Neuronal stem cell (in vitro differentiated cells): Measurements from ENCODE around the gene GKN1.

Experiments used
- DNase-seq: peaks from one replicate; pipeline ENCODE4 v3.0.0-alpha.2; 2013; ENCODE audit warnings: low spot score
- H2AFZ ChIP-seq: one replicate; pipeline ENCODE4 v1.6.1; 2013; ENCODE audit warnings: mild to moderate bottlenecking, low read length, inconsistent platforms
- H2AK5ac ChIP-seq: 2 replicates; pipeline ENCODE4 v1.6.1; 2013; ENCODE audit warnings: low read depth, mild to moderate bottlenecking, inconsistent platforms, low read length, moderate library complexity, mixed read lengths
- H2BK120ac ChIP-seq: 2 replicates; pipeline ENCODE4 v1.6.1; 2013; ENCODE audit warnings: low read depth, mild to moderate bottlenecking, inconsistent platforms, low read length, moderate library complexity, mixed read lengths
- H2BK12ac ChIP-seq: one replicate; pipeline ENCODE4 v1.6.1; 2013; ENCODE audit warnings: low read length, inconsistent platforms
- H2BK15ac ChIP-seq: 2 replicates; pipeline ENCODE4 v1.6.1; 2013; ENCODE audit warnings: mild to moderate bottlenecking, low read length, inconsistent platforms, mixed read lengths
- H2BK5ac ChIP-seq: one replicate; pipeline ENCODE4 v1.6.1; 2013; ENCODE audit warnings: inconsistent platforms, mild to moderate bottlenecking, low read length, moderate library complexity
- H3K14ac ChIP-seq: one replicate; pipeline ENCODE4 v1.6.1; 2013; ENCODE audit warnings: low read length, inconsistent platforms
- H3K18ac ChIP-seq: 2 replicates; pipeline ENCODE4 v1.6.1; 2013; ENCODE audit warnings: low read length, inconsistent platforms
- H3K23ac ChIP-seq: 2 replicates; pipeline ENCODE4 v1.6.1; 2013; ENCODE audit warnings: low read depth, mild to moderate bottlenecking, mixed read lengths, low read length, inconsistent platforms; ENCODE audit not compliant: poor library complexity
- H3K27ac ChIP-seq: replicated peaks from 3 replicates; pipeline ENCODE4 v1.5.1; 2013; ENCODE audit warnings: low read length, inconsistent platforms
- H3K27me3 ChIP-seq, 3 experiments: 2 replicates each; pipeline ENCODE4 v1.6.1; 2013; ENCODE audit warnings: low read length in 3 of 3, mild to moderate bottlenecking in 2 of 3, inconsistent platforms in 1 of 3, low read depth in 1 of 3, mixed read lengths in 1 of 3, moderate library complexity in 1 of 3; ENCODE audit not compliant: control insufficient read depth in 3 of 3, insufficient read depth in 3 of 3
- H3K36me3 ChIP-seq, 2 donors: replicated peaks in 1 of 2; 2 replicates each; pipeline ENCODE4 v1.6.1; 2013; ENCODE audit warnings: low read length in 2 of 2; ENCODE audit not compliant: control insufficient read depth in 2 of 2, insufficient read depth in 2 of 2
- H3K4ac ChIP-seq: 2 replicates; pipeline ENCODE4 v1.6.1; 2013; ENCODE audit warnings: inconsistent platforms, mild to moderate bottlenecking, low read length, moderate library complexity
- H3K4me1 ChIP-seq, 2 donors: 1 replicate in 1 of 2; 2 replicates in 1 of 2; pipeline ENCODE4 v1.6.1; 2013; ENCODE audit warnings: low read length in 2 of 2, low read depth in 1 of 2; ENCODE audit not compliant: control insufficient read depth in 2 of 2, insufficient read depth in 1 of 2
- H3K4me2 ChIP-seq: one replicate; pipeline ENCODE4 v1.6.1; 2013; ENCODE audit warnings: mild to moderate bottlenecking, low read length, inconsistent platforms; ENCODE audit not compliant: insufficient read depth, poor library complexity, severe bottlenecking
- H3K4me3 ChIP-seq, 2 donors: 2 replicates each; pipeline ENCODE4 v1.5.1; 2013; ENCODE audit warnings: low read length in 2 of 2, mild to moderate bottlenecking in 2 of 2, inconsistent platforms in 1 of 2, moderate library complexity in 1 of 2
- H3K79me1 ChIP-seq: one replicate; pipeline ENCODE4 v1.6.1; 2013; ENCODE audit warnings: low read depth, mild to moderate bottlenecking, inconsistent platforms, low read length, moderate library complexity
- H3K9ac ChIP-seq: one replicate; pipeline ENCODE4 v1.6.1; 2013; ENCODE audit warnings: mild to moderate bottlenecking, low read depth, low read length, inconsistent platforms; ENCODE audit not compliant: poor library complexity
- H3K9me3 ChIP-seq, 2 donors: replicated peaks in 1 of 2; 2 replicates each; pipeline versions ENCODE3 to v1.6.1; 2013; ENCODE audit warnings: low read length in 2 of 2, mild to moderate bottlenecking in 2 of 2, inconsistent platforms in 1 of 2, low read depth in 1 of 2, mixed read lengths in 1 of 2, moderate library complexity in 1 of 2; ENCODE audit not compliant: control insufficient read depth in 2 of 2, insufficient read depth in 1 of 2
- H4K8ac ChIP-seq: one replicate; pipeline ENCODE4 v1.6.1; 2013; ENCODE audit warnings: low read depth, mild to moderate bottlenecking, inconsistent platforms, low read length, moderate library complexity
- H4K91ac ChIP-seq: one replicate; pipeline ENCODE4 v1.6.1; 2013; ENCODE audit warnings: low read length, low read depth, mild to moderate bottlenecking, inconsistent platforms; ENCODE audit not compliant: poor library complexity
- WGBS, 2 donors: extraction: QIAGEN DNeasy Blood & Tissue Kit; methylation state at CpG; one replicate each; pipeline ENCODE4 v1.1.7; 2013; ENCODE audit warnings: missing lambda C conversion rate in 2 of 2, mixed read lengths in 1 of 2; ENCODE audit not compliant: insufficient read length in 2 of 2, insufficient replicate concordance in 1 of 2; ENCODE audit errors: extremely low coverage in 2 of 2; 5-methylcytosine and 5-hydroxymethylcytosine counted together

Gene GKN1

GRCh38 chr2:69022548-69022947 is 48.1 kb downstream of the GKN1 start:
- no peak overlapping the region for H3K23ac ChIP-seq
- H4K91ac ChIP-seq: no peak overlapping the region
- H2AK5ac ChIP-seq: no peak overlapping the region
- no peak overlapping the region for H3K9ac ChIP-seq
- H2BK120ac ChIP-seq: no peak overlapping the region
- no peaks in the 10 kb centered on the region for H3K4me1 ChIP-seq
- H3K79me1 ChIP-seq: no peaks in the 10 kb centered on the region
- H4K8ac ChIP-seq: no peak overlapping the region
- H3K4me3 ChIP-seq: no peak overlapping the region
- no peak overlapping the region for H3K14ac ChIP-seq
- peaks cover 0 to 11% of the 10 kb centered on the region in 2 donors for H3K36me3 ChIP-seq
- H3K4me2 ChIP-seq: no peak overlapping the region
- H2AFZ ChIP-seq: no peak overlapping the region
- H3K4ac ChIP-seq: no peak overlapping the region
- DNase-seq: no peak
- no peak overlapping the region for H2BK5ac ChIP-seq
- H3K9me3 ChIP-seq: peaks cover 0 to 4% of the 10 kb centered on the region in 2 donors
- no peak overlapping the region for H3K27ac ChIP-seq
- no peak overlapping the region for H2BK15ac ChIP-seq
- no peak overlapping the region for H3K18ac ChIP-seq
- H2BK12ac ChIP-seq: no peak overlapping the region
- no CpG with 5 or more reads among the region's 1 CpG for WGBS, 2 donors
- no peaks in the 10 kb centered on the region for H3K27me3 ChIP-seq

- H4K91ac ChIP-seq: no peak overlapping the region
- H2BK12ac ChIP-seq: no peak overlapping the region
- no peak for DNase-seq
- H3K9ac ChIP-seq: no peak overlapping the region
- peaks cover 0 to 10% of the 10 kb centered on the region in 2 donors for H3K9me3 ChIP-seq
- H3K23ac ChIP-seq: no peak overlapping the region
- H2AFZ ChIP-seq: no peak overlapping the region
- H2BK15ac ChIP-seq: no peak overlapping the region
- H3K79me1 ChIP-seq: no peaks in the 10 kb centered on the region
- no peak overlapping the region for H2AK5ac ChIP-seq
- no peak overlapping the region for H2BK120ac ChIP-seq
- no peaks in the 10 kb centered on the region for H3K4me1 ChIP-seq
- no peak overlapping the region for H3K4me3 ChIP-seq
- no peak overlapping the region for H3K4me2 ChIP-seq
- H4K8ac ChIP-seq: no peak overlapping the region
- no peak overlapping the region for H3K27ac ChIP-seq
- no peak overlapping the region for H3K18ac ChIP-seq
- no peak overlapping the region for H3K14ac ChIP-seq
- H3K27me3 ChIP-seq: no peaks in the 10 kb centered on the region
- no peak overlapping the region for H2BK5ac ChIP-seq
- peaks cover 0 to 4% of the 10 kb centered on the region in 2 donors for H3K36me3 ChIP-seq
- no peak overlapping the region for H3K4ac ChIP-seq
- 100% methylated on average over 2 of the region's 2 CpGs; no CpG with 5 or more reads in 1 of the 2 donors for WGBS, 2 donors
These were observed 48.8 kb downstream of the GKN1 start for GRCh38 chr2:69023236-69023635.

- Histone ChIP-seq H3K4me1 (peaks cover 1 to 7% of the 10 kb centered on the region in 2 donors), H3K14ac (no peak overlapping the region), H4K91ac (no peak overlapping the region), H2AFZ (no peak overlapping the region), H4K8ac (no peak overlapping the region), H2BK120ac (no peak overlapping the region), H3K4me3 (no peak overlapping the region), H3K9me3 (peaks cover 0 to 11% of the 10 kb centered on the region in 2 donors), H3K27ac (no peak overlapping the region), H2AK5ac (no peak overlapping the region), H3K36me3 (no peaks in the 10 kb centered on the region), H3K9ac (no peak overlapping the region), H3K4me2 (no peak overlapping the region), H3K79me1 (no peaks in the 10 kb centered on the region), H3K23ac (no peak overlapping the region), H3K27me3 (no peaks in the 10 kb centered on the region), H3K18ac (no peak overlapping the region), H2BK12ac (no peak overlapping the region), H2BK5ac (no peak overlapping the region), H2BK15ac (no peak overlapping the region), H3K4ac (no peak overlapping the region)
- WGBS, 2 donors: no CpG with 5 or more reads among the region's 4 CpGs
- DNase-seq: no peak
These were observed 51.6 kb downstream of the GKN1 start for GRCh38 chr2:69026026-69026425.

- Histone ChIP-seq H2BK15ac (no peak overlapping the region), H3K23ac (no peak overlapping the region), H3K18ac (no peak overlapping the region), H4K91ac (no peak overlapping the region), H2BK12ac (no peak overlapping the region), H3K27me3 (no peaks in the 10 kb centered on the region), H3K9ac (peak overlapping the region; percentile 4), H2BK120ac (no peak overlapping the region), H3K4me3 (no peak overlapping the region), H4K8ac (no peak overlapping the region), H3K9me3 (peaks cover 0 to 11% of the 10 kb centered on the region in 2 donors), H3K36me3 (no peaks in the 10 kb centered on the region), H3K4me1 (peaks cover 6 to 16% of the 10 kb centered on the region in 2 donors), H3K4me2 (no peak overlapping the region), H3K14ac (no peak overlapping the region), H2BK5ac (no peak overlapping the region), H2AFZ (no peak overlapping the region), H3K27ac (no peak overlapping the region), H2AK5ac (no peak overlapping the region), H3K4ac (no peak overlapping the region), H3K79me1 (no peaks in the 10 kb centered on the region)
- no CpG with 5 or more reads among the region's 13 CpGs for WGBS, 2 donors
- DNase-seq: no peak
These were observed 52.4 kb downstream of the GKN1 start for GRCh38 chr2:69026691-69027459.
